ENCODE data around the gene PINK1.

Gene PINK1

DNA sequence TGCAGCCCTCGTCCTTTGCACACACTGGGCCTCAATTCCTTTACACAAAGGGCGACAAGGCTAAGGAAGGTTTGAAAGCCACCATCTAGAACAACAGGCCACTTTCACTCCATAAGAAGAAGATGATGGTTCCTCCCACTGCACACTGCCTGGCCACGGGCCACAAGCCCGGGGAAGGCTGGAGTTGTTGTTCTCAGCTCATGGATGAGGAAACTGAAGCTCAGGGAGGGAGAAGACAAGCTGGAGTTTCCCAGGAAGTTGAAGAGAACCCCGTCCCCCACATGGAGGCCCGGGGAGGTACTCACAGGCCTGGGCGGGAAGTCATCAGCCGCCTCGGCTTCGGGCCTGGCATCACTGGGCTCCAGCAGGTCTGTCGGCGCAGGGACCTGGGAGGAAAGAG, 52.5 kb downstream of the PINK1 start:
- Histone ChIP-seq H3K36me3 (replicated peaks in 1 of 2; ENCODE audit: control insufficient read depth in 2 of 2, insufficient read depth in 2 of 2, low read length in 2 of 2) (peaks cover 0 to 5% of the 10 kb centered on the region in 2 donors), H4K91ac (ENCODE audit: low read depth, low read length, poor library complexity) (no peak overlapping the region), H3K14ac (ENCODE audit: low read length) (no peak overlapping the region), H4K8ac (ENCODE audit: low read depth, low read length) (no peak overlapping the region), H2BK5ac (ENCODE audit: low read length) (peak overlapping the region; percentile 82), H2BK15ac (ENCODE audit: low read length) (no peak overlapping the region), H2BK12ac (ENCODE audit: low read length) (no peak overlapping the region), H2AFZ (ENCODE audit: low read length) (peak overlapping the region; percentile 18), H3K23ac (ENCODE audit: low read depth, low read length, poor library complexity) (no peak overlapping the region), H3K18ac (ENCODE audit: low read length) (no peak overlapping the region), H3K27me3 (ENCODE audit: control insufficient read depth in 3 of 3, insufficient read depth in 3 of 3, low read depth in 1 of 3, low read length in 3 of 3) (no peaks in the 10 kb centered on the region), H2BK120ac (ENCODE audit: low read depth, low read length) (no peak overlapping the region), H3K4me1 (ENCODE audit: control insufficient read depth in 2 of 2, insufficient read depth in 1 of 2, low read depth in 1 of 2, low read length in 2 of 2) (no peaks in the 10 kb centered on the region), H3K27ac (replicated peaks; ENCODE audit: low read length) (no peak overlapping the region), H3K4ac (ENCODE audit: low read length) (no peak overlapping the region), H3K9ac (ENCODE audit: low read depth, low read length, poor library complexity) (peak overlapping the region; percentile 21), H3K4me3 (ENCODE audit: low read length in 2 of 2) (no peak overlapping the region), H3K9me3 (replicated peaks in 1 of 2; ENCODE audit: control insufficient read depth in 2 of 2, insufficient read depth in 1 of 2, low read depth in 1 of 2, low read length in 2 of 2) (peaks cover 0 to 2% of the 10 kb centered on the region in 2 donors), H3K79me1 (ENCODE audit: low read depth, low read length) (no peaks in the 10 kb centered on the region), H3K4me2 (ENCODE audit: insufficient read depth, low read length, poor library complexity, severe bottlenecking) (no peak overlapping the region), H2AK5ac (ENCODE audit: low read depth, low read length) (no peak overlapping the region)
- no peak for DNase-seq (ENCODE audit: low spot score)
- no CpG with 5 or more reads among the region's 12 CpGs for WGBS, 2 donors (ENCODE audit: extremely low coverage in 2 of 2, insufficient read length in 2 of 2, insufficient replicate concordance in 1 of 2)

DNA sequence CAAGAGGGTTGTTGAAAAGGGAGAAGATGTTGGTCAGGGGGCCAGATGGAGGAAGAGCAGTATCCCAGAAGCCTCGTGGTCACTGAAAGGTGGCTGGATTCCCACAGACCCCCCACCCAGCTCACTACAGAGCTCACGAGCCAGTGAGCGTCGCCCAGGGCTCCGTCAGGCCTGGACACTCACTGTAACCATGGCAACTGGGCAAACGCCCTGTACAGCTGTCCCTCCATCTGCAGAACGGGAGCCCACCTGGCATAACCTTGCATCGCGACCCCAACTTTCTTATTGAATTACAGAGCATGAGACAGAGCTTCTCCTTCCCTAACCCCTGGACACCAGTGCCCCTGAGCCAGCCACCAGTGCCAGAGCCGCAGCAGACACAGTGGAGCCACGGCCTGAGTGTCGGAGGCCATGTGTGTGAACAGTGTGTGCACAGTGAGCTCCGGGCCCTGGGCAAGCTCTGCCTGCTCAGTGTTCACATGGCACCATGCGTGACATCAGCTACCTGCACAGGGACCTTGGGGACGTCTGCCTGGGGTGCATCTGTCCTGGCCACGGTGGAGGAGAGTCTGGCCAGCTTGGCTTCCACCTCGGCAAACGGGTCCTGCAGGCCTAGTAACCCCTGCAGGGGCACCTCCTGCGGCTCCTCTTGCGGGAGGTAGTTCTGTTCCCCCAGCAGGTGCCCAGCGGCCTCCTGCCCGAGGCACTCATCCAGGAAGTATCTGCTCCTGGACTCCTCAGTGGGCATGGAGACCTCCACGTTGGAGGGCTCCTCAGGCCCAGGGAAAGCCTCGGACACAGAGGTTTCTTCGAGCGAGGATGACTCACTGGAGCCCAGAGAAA, 53.8 kb downstream of the PINK1 start:
- H3K14ac ChIP-seq (ENCODE audit: low read length): no peak overlapping the region
- no peak overlapping the region for H4K8ac ChIP-seq (ENCODE audit: low read depth, low read length)
- H3K18ac ChIP-seq (ENCODE audit: low read length): peak overlapping the region; percentile 80
- peak overlapping the region; percentile 25 for H3K23ac ChIP-seq (ENCODE audit: low read depth, low read length, poor library complexity)
- H3K4ac ChIP-seq (ENCODE audit: low read length): no peak overlapping the region
- no peak overlapping the region for H3K27ac ChIP-seq (replicated peaks; ENCODE audit: low read length)
- H3K4me3 ChIP-seq (ENCODE audit: low read length in 2 of 2): no peak overlapping the region
- H2BK12ac ChIP-seq (ENCODE audit: low read length): peak overlapping the region; percentile 41
- no peaks in the 10 kb centered on the region for H3K4me1 ChIP-seq (ENCODE audit: control insufficient read depth in 2 of 2, insufficient read depth in 1 of 2, low read depth in 1 of 2, low read length in 2 of 2)
- H2AFZ ChIP-seq (ENCODE audit: low read length): no peak overlapping the region
- no peaks in the 10 kb centered on the region for H3K27me3 ChIP-seq (ENCODE audit: control insufficient read depth in 3 of 3, insufficient read depth in 3 of 3, low read depth in 1 of 3, low read length in 3 of 3)
- H2BK5ac ChIP-seq (ENCODE audit: low read length): peak overlapping the region; percentile 68
- H3K79me1 ChIP-seq (ENCODE audit: low read depth, low read length): no peaks in the 10 kb centered on the region
- H3K36me3 ChIP-seq (replicated peaks in 1 of 2; ENCODE audit: control insufficient read depth in 2 of 2, insufficient read depth in 2 of 2, low read length in 2 of 2): peaks cover 0 to 4% of the 10 kb centered on the region in 2 donors
- H2AK5ac ChIP-seq (ENCODE audit: low read depth, low read length): peak overlapping the region; percentile 61
- H3K9me3 ChIP-seq (replicated peaks in 1 of 2; ENCODE audit: control insufficient read depth in 2 of 2, insufficient read depth in 1 of 2, low read depth in 1 of 2, low read length in 2 of 2): peaks cover 0 to 3% of the 10 kb centered on the region in 2 donors
- H3K9ac ChIP-seq (ENCODE audit: low read depth, low read length, poor library complexity): no peak overlapping the region
- H2BK120ac ChIP-seq (ENCODE audit: low read depth, low read length): no peak overlapping the region
- H3K4me2 ChIP-seq (ENCODE audit: insufficient read depth, low read length, poor library complexity, severe bottlenecking): no peak overlapping the region
- peak overlapping the region; percentile 85 for H4K91ac ChIP-seq (ENCODE audit: low read depth, low read length, poor library complexity)
- H2BK15ac ChIP-seq (ENCODE audit: low read length): peak overlapping the region; percentile 30
- WGBS, 2 donors (ENCODE audit: extremely low coverage in 2 of 2, insufficient read length in 2 of 2, insufficient replicate concordance in 1 of 2): no CpG with 5 or more reads among the region's 26 CpGs
- no peak for DNase-seq (ENCODE audit: low spot score)

DNA sequence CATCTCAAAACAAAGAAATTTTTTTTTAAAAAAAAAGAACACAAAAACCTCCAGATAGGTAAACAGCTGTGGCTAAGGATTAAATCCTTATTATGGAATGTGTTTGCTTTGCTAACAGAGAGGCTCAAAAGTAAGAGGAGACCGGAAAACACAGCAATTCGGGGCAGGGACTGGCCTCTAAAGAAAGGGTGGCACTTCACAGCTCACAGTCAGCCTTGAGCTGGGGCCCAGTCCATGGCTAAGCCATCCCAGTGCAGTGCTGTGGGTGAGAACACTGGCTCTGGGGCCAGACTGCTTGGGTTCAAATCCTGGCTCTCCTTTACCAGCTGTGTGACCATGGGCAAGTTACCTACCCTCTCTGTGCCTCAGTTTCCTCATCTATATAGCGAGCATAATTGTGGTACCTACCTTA, 56.4 kb downstream of the PINK1 start:
- H3K4me2 ChIP-seq (ENCODE audit: insufficient read depth, low read length, poor library complexity, severe bottlenecking): no peak overlapping the region
- H3K4ac ChIP-seq (ENCODE audit: low read length): no peak overlapping the region
- H3K14ac ChIP-seq (ENCODE audit: low read length): no peak overlapping the region
- no peak overlapping the region for H2BK15ac ChIP-seq (ENCODE audit: low read length)
- H2AK5ac ChIP-seq (ENCODE audit: low read depth, low read length): no peak overlapping the region
- no peaks in the 10 kb centered on the region for H3K27me3 ChIP-seq (ENCODE audit: control insufficient read depth in 3 of 3, insufficient read depth in 3 of 3, low read depth in 1 of 3, low read length in 3 of 3)
- peaks cover 0 to 4% of the 10 kb centered on the region in 2 donors for H3K4me1 ChIP-seq (ENCODE audit: control insufficient read depth in 2 of 2, insufficient read depth in 1 of 2, low read depth in 1 of 2, low read length in 2 of 2)
- no peak overlapping the region for H2BK12ac ChIP-seq (ENCODE audit: low read length)
- H2AFZ ChIP-seq (ENCODE audit: low read length): no peak overlapping the region
- H4K8ac ChIP-seq (ENCODE audit: low read depth, low read length): no peak overlapping the region
- no peak overlapping the region for H3K18ac ChIP-seq (ENCODE audit: low read length)
- peaks cover 0 to 2% of the 10 kb centered on the region in 2 donors for H3K36me3 ChIP-seq (replicated peaks in 1 of 2; ENCODE audit: control insufficient read depth in 2 of 2, insufficient read depth in 2 of 2, low read length in 2 of 2)
- H2BK5ac ChIP-seq (ENCODE audit: low read length): no peak overlapping the region
- H3K4me3 ChIP-seq (ENCODE audit: low read length in 2 of 2): no peak overlapping the region
- H4K91ac ChIP-seq (ENCODE audit: low read depth, low read length, poor library complexity): no peak overlapping the region
- no peak overlapping the region for H3K23ac ChIP-seq (ENCODE audit: low read depth, low read length, poor library complexity)
- H3K9ac ChIP-seq (ENCODE audit: low read depth, low read length, poor library complexity): no peak overlapping the region
- H3K79me1 ChIP-seq (ENCODE audit: low read depth, low read length): no peaks in the 10 kb centered on the region
- H2BK120ac ChIP-seq (ENCODE audit: low read depth, low read length): no peak overlapping the region
- no peak overlapping the region for H3K27ac ChIP-seq (replicated peaks; ENCODE audit: low read length)
- WGBS, 2 donors (ENCODE audit: extremely low coverage in 2 of 2, insufficient read length in 2 of 2, insufficient replicate concordance in 1 of 2): no CpG with 5 or more reads among the region's 3 CpGs
- H3K9me3 ChIP-seq (replicated peaks in 1 of 2; ENCODE audit: control insufficient read depth in 2 of 2, insufficient read depth in 1 of 2, low read depth in 1 of 2, low read length in 2 of 2): peaks cover 0 to 4% of the 10 kb centered on the region in 2 donors
- no peak for DNase-seq (ENCODE audit: low spot score)

DNA sequence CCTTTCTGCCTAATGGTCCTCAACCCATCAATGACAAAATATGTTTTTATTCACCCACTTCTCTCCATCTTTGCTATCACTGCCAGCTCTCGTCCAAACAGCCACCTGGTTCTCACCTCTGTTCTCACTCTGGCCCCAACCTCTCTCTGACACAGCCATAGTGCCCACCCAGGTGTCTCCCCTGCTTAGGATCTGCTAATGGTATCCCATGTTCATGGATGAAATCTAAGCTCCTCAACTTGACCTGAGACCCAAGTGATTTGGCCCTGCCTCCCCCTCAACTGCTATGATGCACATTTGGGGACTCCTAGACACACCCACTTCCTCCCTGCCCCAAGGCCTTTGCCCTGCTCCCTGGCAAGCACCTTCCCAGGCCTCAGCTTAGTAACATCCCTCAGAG, 58.6 kb downstream of the PINK1 start:
- no peak overlapping the region for H4K91ac ChIP-seq (ENCODE audit: low read depth, low read length, poor library complexity)
- no peak overlapping the region for H3K4ac ChIP-seq (ENCODE audit: low read length)
- peaks cover 0 to 4% of the 10 kb centered on the region in 2 donors for H3K9me3 ChIP-seq (replicated peaks in 1 of 2; ENCODE audit: control insufficient read depth in 2 of 2, insufficient read depth in 1 of 2, low read depth in 1 of 2, low read length in 2 of 2)
- no peak overlapping the region for H3K4me2 ChIP-seq (ENCODE audit: insufficient read depth, low read length, poor library complexity, severe bottlenecking)
- H3K79me1 ChIP-seq (ENCODE audit: low read depth, low read length): no peaks in the 10 kb centered on the region
- no peak overlapping the region for H3K14ac ChIP-seq (ENCODE audit: low read length)
- no peak overlapping the region for H3K9ac ChIP-seq (ENCODE audit: low read depth, low read length, poor library complexity)
- no peak overlapping the region for H2AK5ac ChIP-seq (ENCODE audit: low read depth, low read length)
- H2BK15ac ChIP-seq (ENCODE audit: low read length): no peak overlapping the region
- no peak overlapping the region for H2BK12ac ChIP-seq (ENCODE audit: low read length)
- H3K18ac ChIP-seq (ENCODE audit: low read length): no peak overlapping the region
- no peak overlapping the region for H2BK120ac ChIP-seq (ENCODE audit: low read depth, low read length)
- H2AFZ ChIP-seq (ENCODE audit: low read length): no peak overlapping the region
- no peak overlapping the region for H3K23ac ChIP-seq (ENCODE audit: low read depth, low read length, poor library complexity)
- no peak overlapping the region for H4K8ac ChIP-seq (ENCODE audit: low read depth, low read length)
- H2BK5ac ChIP-seq (ENCODE audit: low read length): no peak overlapping the region
- H3K4me1 ChIP-seq (ENCODE audit: control insufficient read depth in 2 of 2, insufficient read depth in 1 of 2, low read depth in 1 of 2, low read length in 2 of 2): peaks cover 2 to 7% of the 10 kb centered on the region in 2 donors
- no peak overlapping the region for H3K4me3 ChIP-seq (ENCODE audit: low read length in 2 of 2)
- H3K27me3 ChIP-seq (ENCODE audit: control insufficient read depth in 3 of 3, insufficient read depth in 3 of 3, low read depth in 1 of 3, low read length in 3 of 3): no peaks in the 10 kb centered on the region
- no CpG with 5 or more reads among the region's 1 CpG for WGBS, 2 donors (ENCODE audit: extremely low coverage in 2 of 2, insufficient read length in 2 of 2, insufficient replicate concordance in 1 of 2)
- H3K36me3 ChIP-seq (replicated peaks in 1 of 2; ENCODE audit: control insufficient read depth in 2 of 2, insufficient read depth in 2 of 2, low read length in 2 of 2): peaks cover 0 to 2% of the 10 kb centered on the region in 2 donors
- DNase-seq (ENCODE audit: low spot score): no peak
- H3K27ac ChIP-seq (replicated peaks; ENCODE audit: low read length): no peak overlapping the region
